GM23338 (cell line): ENCODE results near the gene NFYB. TPM values are rescaled to one million over a fixed set of nuclear protein-coding genes. Genes with fewer than 3 reads are reported as not detected.

Experiments used
- ATAC-seq: fragments of 200-7000 bp; cut with Tn5 transposase; 3 replicates; pipeline ENCODE4 v1.9.1; 2020
- DNase-seq: peaks from one replicate; pipeline ENCODE4 v3.0.0-alpha.2; 2015; ENCODE audit warnings: low spot score
- H2AFZ ChIP-seq: fragments of 200-600 bp; sonication (generic); 2 replicates; pipeline ENCODE4 v1.8.0; 2016; ENCODE audit warnings: antibody characterized with exemption, mild to moderate bottlenecking, moderate library complexity
- H3F3A ChIP-seq: fragments of 200-600 bp; sonication (generic); replicated peaks from 2 replicates; pipeline ENCODE4 v1.8.0; 2017; ENCODE audit warnings: antibody characterized with exemption, mixed run types, low read depth
- H3K27ac ChIP-seq: fragments of 200-600 bp; sonication (generic); 2 replicates; pipeline ENCODE4 v1.6.1; 2016; ENCODE audit warnings: low read depth
- H3K27me3 ChIP-seq: fragments of 200-600 bp; sonication (generic); 2 replicates; pipeline ENCODE4 v1.8.0; 2016; ENCODE audit warnings: mild to moderate bottlenecking, mixed run types, moderate library complexity; ENCODE audit not compliant: insufficient read depth
- H3K36me3 ChIP-seq: fragments of 200-600 bp; sonication (generic); 2 replicates; pipeline ENCODE4 v1.8.0; 2016; ENCODE audit warnings: mild to moderate bottlenecking; ENCODE audit not compliant: insufficient read depth
- H3K4me1 ChIP-seq: fragments of 200-600 bp; sonication (generic); 2 replicates; pipeline ENCODE4 v1.8.0; 2016; ENCODE audit warnings: mild to moderate bottlenecking, moderate library complexity; ENCODE audit not compliant: insufficient read depth
- H3K4me2 ChIP-seq: fragments of 200-600 bp; sonication (generic); 2 replicates; pipeline ENCODE4 v1.7.1; 2017; ENCODE audit warnings: mixed run types
- H3K4me3 ChIP-seq: fragments of 200-600 bp; sonication (generic); 2 replicates; pipeline ENCODE4 v1.6.1; 2016; ENCODE audit warnings: mixed run types
- H3K79me2 ChIP-seq: fragments of 200-600 bp; sonication (generic); replicated peaks from 2 replicates; pipeline ENCODE4 v1.8.0; 2017; ENCODE audit warnings: mild to moderate bottlenecking; ENCODE audit not compliant: insufficient read depth
- H3K9me2 ChIP-seq: fragments of 200-600 bp; sonication (generic); 2 replicates; pipeline ENCODE4 v1.8.0; 2017; ENCODE audit not compliant: insufficient read depth
- H4K20me1 ChIP-seq: fragments of 200-600 bp; sonication (generic); replicated peaks from 2 replicates; pipeline ENCODE4 v1.8.0; 2017; ENCODE audit warnings: mild to moderate bottlenecking; ENCODE audit not compliant: insufficient read depth
- H3K27ac Mint-ChIP-seq: 2 replicates; pipeline ENCODE4 v1.8.0; 2020; ENCODE audit warnings: inconsistent platforms, mild to moderate bottlenecking, moderate library complexity, mixed read lengths
- H3K27me3 Mint-ChIP-seq: 3 replicates; pipeline ENCODE4 v1.8.0; 2022; ENCODE audit warnings: low read depth, mild to moderate bottlenecking, moderate library complexity, mixed read lengths, inconsistent platforms; ENCODE audit not compliant: insufficient read depth, poor library complexity
- H3K36me3 Mint-ChIP-seq: 3 replicates; pipeline ENCODE4 v1.8.0; 2021; ENCODE audit warnings: low read depth, mild to moderate bottlenecking, inconsistent platforms, moderate library complexity, mixed read lengths
- H3K4me1 Mint-ChIP-seq: 3 replicates; pipeline ENCODE4 v1.8.0; 2020; ENCODE audit warnings: mild to moderate bottlenecking, inconsistent platforms, mixed read lengths
- H3K4me3 Mint-ChIP-seq: 3 replicates; pipeline ENCODE4 v1.8.0; 2021; ENCODE audit warnings: moderate library complexity, mild to moderate bottlenecking, inconsistent platforms, mixed read lengths
- H3K9me3 Mint-ChIP-seq: 3 replicates; pipeline ENCODE4 v1.8.0; 2020; ENCODE audit warnings: moderate library complexity, mild to moderate bottlenecking, inconsistent platforms, mixed read lengths
- CREB1 ChIP-seq: fragments of 250-450 bp; sonication (Bioruptor Pico); IDR thresholded peaks from 2 replicates; pipeline ENCODE4 v1.5.0; 2020; ENCODE audit warnings: low read depth, mild to moderate bottlenecking, moderate library complexity
- CTCF ChIP-seq, 2 experiments: fragments of 200-600 bp in 1 of 2; sonication (generic) in 1 of 2; conservative IDR thresholded peaks; 2 replicates each; pipeline versions ENCODE4 v1.5.1 to v1.6.1; 2016 to 2017; ENCODE audit warnings: antibody characterized with exemption in 2 of 2, low read depth in 2 of 2, mild to moderate bottlenecking in 2 of 2, moderate library complexity in 1 of 2
- ETS1 ChIP-seq: IDR thresholded peaks from 2 replicates; pipeline ENCODE4 v1.6.1; 2016; ENCODE audit warnings: antibody characterized with exemption
- EZH2 ChIP-seq: fragments of 200-600 bp; sonication (generic); IDR thresholded peaks from one replicate; pipeline ENCODE4 v1.8.0; 2017; ENCODE audit warnings: antibody characterized with exemption, mild to moderate bottlenecking, low read depth; ENCODE audit not compliant: unreplicated experiment
- EZH2phosphoT487 ChIP-seq: fragments of 200-600 bp; sonication (generic); IDR thresholded peaks from one replicate; pipeline ENCODE4 v1.8.1; 2018; ENCODE audit warnings: antibody characterized with exemption; ENCODE audit not compliant: unreplicated experiment
- JUNB ChIP-seq: IDR thresholded peaks from one replicate; pipeline ENCODE4 v1.6.1; 2016; ENCODE audit warnings: antibody characterized with exemption; ENCODE audit not compliant: unreplicated experiment
- NANOG ChIP-seq: IDR thresholded peaks from 2 replicates; pipeline ENCODE4 v1.6.1; 2016; ENCODE audit warnings: antibody characterized with exemption, borderline replicate concordance
- POLR2AphosphoS5 ChIP-seq: IDR thresholded peaks from 2 replicates; pipeline ENCODE4 v1.6.1; 2016; ENCODE audit warnings: antibody characterized with exemption, low read depth
- STAT1 ChIP-seq: IDR thresholded peaks from one replicate; pipeline ENCODE4 v1.6.1; 2016; ENCODE audit warnings: antibody characterized with exemption; ENCODE audit not compliant: unreplicated experiment
- ZNF114 ChIP-seq: fragments of 250-450 bp; sonication (Bioruptor Pico); IDR thresholded peaks from 2 replicates; pipeline ENCODE4 v1.5.0; 2020; ENCODE audit warnings: mild to moderate bottlenecking, moderate library complexity
- ZNF331 ChIP-seq: fragments of 250-450 bp; sonication (Bioruptor Pico); IDR thresholded peaks from 2 replicates; pipeline ENCODE4 v1.5.0; 2020; ENCODE audit warnings: low read depth, mild to moderate bottlenecking, moderate library complexity
- polyA plus RNA-seq: library from polyadenylated mRNA; unstranded; fragments of >200 nt; fragmentation: Nextera tagmentation; extraction: Ambion mirVana; gene quantifications from 2 replicates; pipeline ENCODE4 v1.2.1, GENCODE V29; 2016
- total RNA-seq: library from RNA; depleted of rRNA; stranded (reverse); fragments of >200 nt; shearing (Covaris generic); gene quantifications from 2 replicates; pipeline ENCODE4 v1.2.3, GENCODE V29; 2014
- TF ChIP-seq, protein P1 (sequence below): IDR thresholded peaks from one replicate; pipeline ENCODE4 v1.6.1; 2018; ENCODE audit warnings: antibody characterized with exemption; ENCODE audit not compliant: unreplicated experiment
- TF ChIP-seq, protein P2 (sequence below): fragments of 250-450 bp; sonication (Bioruptor Pico); IDR thresholded peaks from 2 replicates; pipeline ENCODE4 v1.5.0; 2020; ENCODE audit warnings: mild to moderate bottlenecking, moderate library complexity

NFYB gene
- total and polyA plus RNA-seq, 2 experiments from 2014 or later = 32.7 to 67.2 TPM

DNA sequence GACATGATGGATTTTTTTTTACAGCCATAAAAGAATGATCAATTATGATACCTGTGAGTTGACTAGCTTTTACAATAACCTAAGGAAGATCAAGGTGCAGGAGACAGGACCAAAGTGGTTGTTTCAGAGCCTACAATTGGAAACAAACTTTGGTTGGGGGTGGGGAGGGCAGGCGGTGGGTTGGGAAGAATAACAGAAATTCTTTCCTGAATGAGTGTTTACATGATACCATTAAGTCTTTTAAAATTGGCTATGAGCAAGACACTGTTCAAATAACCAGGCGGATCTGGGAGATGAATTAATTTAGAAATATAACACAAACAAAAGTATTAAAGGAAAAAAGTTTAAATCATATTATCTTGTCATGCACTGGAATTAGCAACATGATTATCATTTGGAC, 7.2 kb downstream of the NFYB start:
- Histone ChIP-seq H3K27me3 (no peaks in the 10 kb centered on the region), H3K4me3 (no peak overlapping the region), H3K9me2 (no peaks in the 10 kb centered on the region), H3K27ac (no peak overlapping the region), H3K79me2 (peaks cover 70% of the 10 kb centered on the region), H3K36me3 (peaks cover 23% of the 10 kb centered on the region), H3F3A (no peaks in the 10 kb centered on the region), H3K4me1 (peaks cover 22% of the 10 kb centered on the region), H4K20me1 (peaks cover 14% of the 10 kb centered on the region), H3K4me2 (no peak overlapping the region), H2AFZ (no peak overlapping the region)
- peaks cover 50% of the 10 kb centered on the region for H3K36me3 Mint-ChIP-seq
- DNase-seq (no peak), ATAC-seq (no peak)
- H3K9me3 Mint-ChIP-seq = no peaks in the 10 kb centered on the region
- H3K27me3 Mint-ChIP-seq = no peaks in the 10 kb centered on the region
- H3K4me3 Mint-ChIP-seq = no peak overlapping the region
- no peak overlapping the region for H3K27ac Mint-ChIP-seq
- TF ChIP-seq CTCF (conservative IDR thresholded peaks at IDR 0.05; ENCODE audit: low read depth in 2 of 2) = no peak
- no peak for TF ChIP-seq ZNF114 (CRISPR knock-in tag)
- no peak for TF ChIP-seq NANOG
- no peak for TF ChIP-seq STAT1
- no peak for TF ChIP-seq JUNB
- TF ChIP-seq, protein P1, sequence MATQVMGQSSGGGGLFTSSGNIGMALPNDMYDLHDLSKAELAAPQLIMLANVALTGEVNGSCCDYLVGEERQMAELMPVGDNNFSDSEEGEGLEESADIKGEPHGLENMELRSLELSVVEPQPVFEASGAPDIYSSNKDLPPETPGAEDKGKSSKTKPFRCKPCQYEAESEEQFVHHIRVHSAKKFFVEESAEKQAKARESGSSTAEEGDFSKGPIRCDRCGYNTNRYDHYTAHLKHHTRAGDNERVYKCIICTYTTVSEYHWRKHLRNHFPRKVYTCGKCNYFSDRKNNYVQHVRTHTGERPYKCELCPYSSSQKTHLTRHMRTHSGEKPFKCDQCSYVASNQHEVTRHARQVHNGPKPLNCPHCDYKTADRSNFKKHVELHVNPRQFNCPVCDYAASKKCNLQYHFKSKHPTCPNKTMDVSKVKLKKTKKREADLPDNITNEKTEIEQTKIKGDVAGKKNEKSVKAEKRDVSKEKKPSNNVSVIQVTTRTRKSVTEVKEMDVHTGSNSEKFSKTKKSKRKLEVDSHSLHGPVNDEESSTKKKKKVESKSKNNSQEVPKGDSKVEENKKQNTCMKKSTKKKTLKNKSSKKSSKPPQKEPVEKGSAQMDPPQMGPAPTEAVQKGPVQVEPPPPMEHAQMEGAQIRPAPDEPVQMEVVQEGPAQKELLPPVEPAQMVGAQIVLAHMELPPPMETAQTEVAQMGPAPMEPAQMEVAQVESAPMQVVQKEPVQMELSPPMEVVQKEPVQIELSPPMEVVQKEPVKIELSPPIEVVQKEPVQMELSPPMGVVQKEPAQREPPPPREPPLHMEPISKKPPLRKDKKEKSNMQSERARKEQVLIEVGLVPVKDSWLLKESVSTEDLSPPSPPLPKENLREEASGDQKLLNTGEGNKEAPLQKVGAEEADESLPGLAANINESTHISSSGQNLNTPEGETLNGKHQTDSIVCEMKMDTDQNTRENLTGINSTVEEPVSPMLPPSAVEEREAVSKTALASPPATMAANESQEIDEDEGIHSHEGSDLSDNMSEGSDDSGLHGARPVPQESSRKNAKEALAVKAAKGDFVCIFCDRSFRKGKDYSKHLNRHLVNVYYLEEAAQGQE = no peak
- TF ChIP-seq EZH2 = no peak
- TF ChIP-seq, protein P2, sequence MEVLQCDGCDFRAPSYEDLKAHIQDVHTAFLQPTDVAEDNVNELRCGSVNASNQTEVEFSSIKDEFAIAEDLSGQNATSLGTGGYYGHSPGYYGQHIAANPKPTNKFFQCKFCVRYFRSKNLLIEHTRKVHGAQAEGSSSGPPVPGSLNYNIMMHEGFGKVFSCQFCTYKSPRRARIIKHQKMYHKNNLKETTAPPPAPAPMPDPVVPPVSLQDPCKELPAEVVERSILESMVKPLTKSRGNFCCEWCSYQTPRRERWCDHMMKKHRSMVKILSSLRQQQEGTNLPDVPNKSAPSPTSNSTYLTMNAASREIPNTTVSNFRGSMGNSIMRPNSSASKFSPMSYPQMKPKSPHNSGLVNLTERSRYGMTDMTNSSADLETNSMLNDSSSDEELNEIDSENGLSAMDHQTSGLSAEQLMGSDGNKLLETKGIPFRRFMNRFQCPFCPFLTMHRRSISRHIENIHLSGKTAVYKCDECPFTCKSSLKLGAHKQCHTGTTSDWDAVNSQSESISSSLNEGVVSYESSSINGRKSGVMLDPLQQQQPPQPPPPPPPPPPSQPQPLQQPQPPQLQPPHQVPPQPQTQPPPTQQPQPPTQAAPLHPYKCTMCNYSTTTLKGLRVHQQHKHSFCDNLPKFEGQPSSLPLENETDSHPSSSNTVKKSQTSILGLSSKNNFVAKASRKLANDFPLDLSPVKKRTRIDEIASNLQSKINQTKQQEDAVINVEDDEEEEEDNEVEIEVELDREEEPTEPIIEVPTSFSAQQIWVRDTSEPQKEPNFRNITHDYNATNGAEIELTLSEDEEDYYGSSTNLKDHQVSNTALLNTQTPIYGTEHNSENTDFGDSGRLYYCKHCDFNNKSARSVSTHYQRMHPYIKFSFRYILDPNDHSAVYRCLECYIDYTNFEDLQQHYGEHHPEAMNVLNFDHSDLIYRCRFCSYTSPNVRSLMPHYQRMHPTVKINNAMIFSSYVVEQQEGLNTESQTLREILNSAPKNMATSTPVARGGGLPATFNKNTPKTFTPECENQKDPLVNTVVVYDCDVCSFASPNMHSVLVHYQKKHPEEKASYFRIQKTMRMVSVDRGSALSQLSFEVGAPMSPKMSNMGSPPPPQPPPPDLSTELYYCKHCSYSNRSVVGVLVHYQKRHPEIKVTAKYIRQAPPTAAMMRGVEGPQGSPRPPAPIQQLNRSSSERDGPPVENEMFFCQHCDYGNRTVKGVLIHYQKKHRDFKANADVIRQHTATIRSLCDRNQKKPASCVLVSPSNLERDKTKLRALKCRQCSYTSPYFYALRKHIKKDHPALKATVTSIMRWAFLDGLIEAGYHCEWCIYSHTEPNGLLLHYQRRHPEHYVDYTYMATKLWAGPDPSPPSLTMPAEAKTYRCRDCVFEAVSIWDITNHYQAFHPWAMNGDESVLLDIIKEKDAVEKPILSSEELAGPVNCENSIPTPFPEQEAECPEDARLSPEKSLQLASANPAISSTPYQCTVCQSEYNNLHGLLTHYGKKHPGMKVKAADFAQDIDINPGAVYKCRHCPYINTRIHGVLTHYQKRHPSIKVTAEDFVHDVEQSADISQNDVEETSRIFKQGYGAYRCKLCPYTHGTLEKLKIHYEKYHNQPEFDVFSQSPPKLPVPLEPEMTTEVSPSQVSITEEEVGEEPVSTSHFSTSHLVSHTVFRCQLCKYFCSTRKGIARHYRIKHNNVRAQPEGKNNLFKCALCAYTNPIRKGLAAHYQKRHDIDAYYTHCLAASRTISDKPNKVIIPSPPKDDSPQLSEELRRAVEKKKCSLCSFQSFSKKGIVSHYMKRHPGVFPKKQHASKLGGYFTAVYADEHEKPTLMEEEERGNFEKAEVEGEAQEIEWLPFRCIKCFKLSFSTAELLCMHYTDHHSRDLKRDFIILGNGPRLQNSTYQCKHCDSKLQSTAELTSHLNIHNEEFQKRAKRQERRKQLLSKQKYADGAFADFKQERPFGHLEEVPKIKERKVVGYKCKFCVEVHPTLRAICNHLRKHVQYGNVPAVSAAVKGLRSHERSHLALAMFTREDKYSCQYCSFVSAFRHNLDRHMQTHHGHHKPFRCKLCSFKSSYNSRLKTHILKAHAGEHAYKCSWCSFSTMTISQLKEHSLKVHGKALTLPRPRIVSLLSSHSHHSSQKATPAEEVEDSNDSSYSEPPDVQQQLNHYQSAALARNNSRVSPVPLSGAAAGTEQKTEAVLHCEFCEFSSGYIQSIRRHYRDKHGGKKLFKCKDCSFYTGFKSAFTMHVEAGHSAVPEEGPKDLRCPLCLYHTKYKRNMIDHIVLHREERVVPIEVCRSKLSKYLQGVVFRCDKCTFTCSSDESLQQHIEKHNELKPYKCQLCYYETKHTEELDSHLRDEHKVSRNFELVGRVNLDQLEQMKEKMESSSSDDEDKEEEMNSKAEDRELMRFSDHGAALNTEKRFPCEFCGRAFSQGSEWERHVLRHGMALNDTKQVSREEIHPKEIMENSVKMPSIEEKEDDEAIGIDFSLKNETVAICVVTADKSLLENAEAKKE (CRISPR knock-in tag) = no peak
- TF ChIP-seq ETS1 = no peak
- TF ChIP-seq CREB1 (CRISPR knock-in tag) = no peak
- no peak for TF ChIP-seq EZH2phosphoT487
- TF ChIP-seq ZNF331 (CRISPR knock-in tag) = no peak
- TF ChIP-seq POLR2AphosphoS5 = no peak
- peaks cover 17% of the 10 kb centered on the region for H3K4me1 Mint-ChIP-seq
